ENCODE measurements around the gene SMIM43.
"Not testable (repeated sequence)": the region's sequence is repeated elsewhere in the genome, so short reads cannot be mapped to it uniquely, and the experiment has no call there.

The SMIM43 gene

GRCh38 chr4:121736735-121737351 lies 28.1 kb downstream of the SMIM43 start:
- no peak for DNase-seq (ENCODE audit: low read depth)

- DNase-seq (ENCODE audit: low read depth): no peak
These were observed 30.4 kb downstream of the SMIM43 start for GRCh38 chr4:121734571-121734970.

DNA sequence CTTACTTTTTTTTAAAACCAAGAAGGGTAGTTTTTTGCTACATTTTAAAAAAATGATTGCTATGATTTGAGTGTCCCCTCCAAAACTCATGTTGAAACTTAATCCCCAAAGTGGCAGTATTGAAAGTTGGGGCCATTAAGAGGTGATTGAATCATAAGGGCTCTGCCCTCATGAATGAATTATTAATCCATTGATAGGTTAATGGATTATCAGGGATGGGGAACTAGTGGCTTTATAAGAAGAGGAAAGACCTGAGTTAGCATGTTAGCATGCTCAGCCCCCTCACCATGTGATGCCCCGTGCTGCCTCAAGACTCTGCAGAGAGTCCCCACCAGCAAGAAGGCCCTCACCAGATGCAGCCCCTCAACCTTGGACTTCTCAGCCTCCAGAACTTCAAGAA lies 31.0 kb downstream of the SMIM43 start:
- DNase-seq (ENCODE audit: low read depth): no peak

- not testable (repeated sequence) for DNase-seq (ENCODE audit: low read depth)
These were observed 35.2 kb downstream of the SMIM43 start for GRCh38 chr4:121729753-121730152.

DNA sequence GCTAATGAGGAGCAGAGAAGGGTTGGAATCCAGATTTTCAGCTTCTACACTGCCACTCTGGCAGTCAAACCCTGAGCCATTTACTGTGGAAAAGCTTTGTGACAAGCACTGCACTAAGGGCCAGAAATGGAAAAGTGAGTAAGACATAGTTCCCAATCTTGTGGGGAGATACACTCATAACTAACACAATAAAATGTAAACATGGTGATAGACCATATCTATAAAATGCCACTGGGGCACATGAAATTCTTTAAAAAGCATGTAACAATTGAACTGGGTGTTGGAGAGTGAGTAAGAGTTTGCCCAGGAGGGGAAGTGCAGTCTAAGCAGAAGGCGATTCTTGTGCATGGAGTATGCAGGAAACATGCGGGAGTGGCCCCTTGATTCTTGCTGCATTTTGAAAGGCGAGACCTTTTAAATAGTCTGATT lies 36.2 kb downstream of the SMIM43 start:
- DNase-seq (ENCODE audit: low read depth): no peak

GRCh38 chr4:121728066-121728465 lies 36.9 kb downstream of the SMIM43 start:
- no peak for DNase-seq (ENCODE audit: low read depth)

GRCh38 chr4:121726642-121727268 lies 38.2 kb downstream of the SMIM43 start:
- no peak for DNase-seq (ENCODE audit: low read depth)

GRCh38 chr4:121724671-121725070 lies 40.3 kb downstream of the SMIM43 start:
- DNase-seq (ENCODE audit: low read depth): no peak

- no peak for DNase-seq (ENCODE audit: low read depth)
These were observed 43.3 kb downstream of the SMIM43 start for GRCh38 chr4:121721700-121722099.

- no peak for DNase-seq (ENCODE audit: low read depth)
These were observed 44.9 kb downstream of the SMIM43 start for GRCh38 chr4:121720109-121720508.

- DNase-seq (ENCODE audit: low read depth): no peak
These were observed 47.2 kb downstream of the SMIM43 start for GRCh38 chr4:121717680-121718237.

DNA sequence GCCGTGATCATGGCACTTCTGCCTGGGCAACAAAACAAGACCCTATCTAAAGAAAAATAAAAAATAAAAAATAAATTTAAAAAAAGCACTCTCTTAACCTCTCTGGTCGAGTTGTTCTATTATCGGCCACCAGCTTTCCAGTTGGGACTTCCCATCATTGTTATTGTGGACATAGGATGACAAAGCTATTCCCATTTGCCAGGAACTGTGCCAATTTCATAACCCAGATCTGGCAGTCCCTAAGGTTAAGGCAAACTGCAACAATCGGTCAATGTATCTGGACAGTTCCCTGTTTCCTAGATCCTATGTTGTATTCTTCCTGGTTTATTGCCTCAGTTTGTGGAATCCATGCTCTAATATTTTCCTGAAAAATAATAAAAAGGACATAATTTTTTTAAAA lies 50.4 kb downstream of the SMIM43 start:
- no peak for DNase-seq (ENCODE audit: low read depth)

DNA sequence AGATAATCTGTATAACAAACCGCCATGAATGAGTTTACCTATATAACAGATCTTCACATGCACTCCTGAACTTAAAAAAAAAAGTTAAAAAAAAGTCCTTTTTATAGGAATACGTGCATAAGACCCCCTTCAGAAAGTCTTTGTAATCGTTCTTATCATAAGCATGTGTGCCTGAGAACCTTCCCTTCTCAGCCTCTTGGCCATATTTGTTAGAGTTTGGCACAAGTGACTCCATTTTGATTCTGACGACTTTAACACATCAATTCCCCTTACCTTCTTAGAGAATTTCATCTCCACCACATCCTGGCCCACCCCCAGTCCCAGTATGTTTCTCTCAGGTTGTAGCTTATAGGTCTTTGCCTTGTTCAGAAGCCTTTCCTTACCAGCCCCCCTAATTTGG lies 52.2 kb downstream of the SMIM43 start:
- DNase-seq (ENCODE audit: low read depth): no peak

DNA sequence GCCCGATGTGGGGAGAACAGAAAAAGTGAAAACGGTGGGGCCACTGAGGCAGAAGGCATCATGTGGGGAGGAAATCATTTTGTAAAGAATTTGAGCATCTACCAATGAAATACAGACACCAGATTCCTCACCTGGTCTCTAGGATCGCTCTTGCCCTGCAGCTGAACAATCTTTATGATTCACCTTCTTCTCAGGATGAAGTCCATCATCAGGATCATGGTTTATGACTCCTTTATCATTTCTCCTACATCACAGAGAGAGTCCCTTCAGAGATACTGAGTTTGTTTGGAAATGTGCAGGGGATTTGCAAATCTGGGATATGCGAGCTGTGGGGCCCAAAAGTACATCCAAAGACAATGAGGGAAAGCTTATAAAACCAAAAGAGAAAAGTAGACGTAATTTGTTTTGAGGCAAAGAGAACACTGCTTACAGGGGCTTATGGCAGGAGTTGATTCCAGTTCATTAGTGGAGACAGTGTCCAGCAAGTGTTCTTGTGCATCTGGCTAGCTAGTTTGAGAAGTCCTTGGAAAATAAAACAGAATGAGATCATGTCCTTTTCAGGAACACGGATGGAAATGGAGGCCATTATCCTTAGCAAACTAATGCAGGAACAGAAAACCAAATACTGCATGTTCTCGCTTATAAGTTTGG lies 52.8 kb downstream of the SMIM43 start:
- no peak for DNase-seq (ENCODE audit: low read depth)

DNA sequence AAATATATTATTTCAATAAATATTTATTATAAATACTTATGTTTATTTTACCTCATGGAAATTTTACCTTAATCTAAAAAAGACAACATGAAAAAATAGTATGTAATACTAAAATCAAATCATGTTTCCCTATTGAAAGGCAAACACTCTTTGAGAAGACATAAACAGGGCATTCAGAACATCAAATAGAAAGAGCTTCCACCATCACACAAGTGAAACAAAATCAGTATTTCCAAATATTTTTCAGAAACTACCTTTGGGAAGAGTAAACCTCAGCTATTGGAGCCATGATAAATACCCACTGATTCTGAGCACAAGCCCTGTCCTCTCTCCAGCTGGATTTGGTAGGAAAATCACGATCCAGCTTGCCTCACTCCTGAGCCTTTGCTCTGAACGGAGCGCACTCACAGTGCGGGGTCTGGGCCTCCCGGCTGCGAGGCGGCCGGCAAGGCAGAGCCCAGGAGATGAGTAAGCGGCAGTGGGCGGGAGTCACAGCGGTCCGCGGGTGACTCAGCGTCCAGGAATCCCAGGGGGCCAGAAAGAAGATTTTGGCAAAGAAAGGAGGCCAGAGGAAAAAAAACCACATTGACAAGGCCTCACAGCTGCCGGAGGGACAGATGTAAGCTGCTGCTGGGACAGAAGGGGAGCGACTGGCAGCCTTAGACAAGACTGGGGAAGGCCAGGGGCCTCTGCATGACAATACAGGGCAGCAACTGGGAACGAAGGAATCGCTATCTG lies 53.5 kb downstream of the SMIM43 start:
- DNase-seq (ENCODE audit: low read depth): peak; percentile 56

DNA sequence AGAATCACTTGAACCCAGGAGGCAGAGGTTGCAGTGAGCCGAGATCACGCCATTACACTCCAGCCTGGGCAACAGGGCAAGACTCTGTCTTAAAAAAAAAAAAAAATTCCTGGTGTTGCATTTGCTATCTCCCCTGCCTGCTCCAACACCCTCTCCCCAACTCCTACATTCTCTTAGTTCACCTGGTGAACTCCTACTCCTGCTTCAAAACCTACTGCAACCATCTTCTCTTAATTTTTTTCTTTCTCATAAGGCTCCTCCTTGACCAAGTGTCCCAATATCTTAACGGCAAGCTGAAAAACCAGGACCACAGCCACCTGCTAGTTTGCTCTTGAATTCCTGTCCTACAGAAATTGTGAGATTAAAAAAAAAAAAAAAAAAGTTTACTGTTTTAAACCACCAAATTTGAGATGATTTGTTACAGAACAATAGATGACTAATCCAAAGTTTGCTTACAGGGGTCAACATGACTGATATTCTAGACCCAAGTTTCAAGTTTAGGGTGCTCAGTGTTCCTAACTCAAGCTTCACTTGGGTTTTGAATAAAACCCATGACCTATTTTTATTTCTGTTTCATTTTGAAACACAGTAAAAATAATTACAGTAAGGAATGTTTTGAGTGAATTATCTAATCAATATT lies 55.1 kb downstream of the SMIM43 start:
- no peak for DNase-seq (ENCODE audit: low read depth)
